Germinal center (tissue), 1 donor: ENCODE measurements around the gene ADI1.
A peak's percentile ranks its signal among the peaks of the same experiment; 100 is the strongest.
"Not testable (repeated sequence)": the region's sequence is repeated elsewhere in the genome, so short reads cannot be mapped to it uniquely, and the experiment has no call there.

ENCODE experiments used
- DNase-seq: peaks from one replicate; pipeline ENCODE4 v3.0.0; 2012; ENCODE audit warnings: mixed read lengths, low spot score

ADI1 gene

GRCh38 chr2:3529316-3530025, 10.1 kb upstream of the ADI1 start:
- no peak for DNase-seq

GRCh38 chr2:3527886-3528785, 8.8 kb upstream of the ADI1 start:
- DNase-seq: no peak

- DNase-seq: no peak
Measured at GRCh38 chr2:3526871-3527270, 7.5 kb upstream of the ADI1 start.

- no peak for DNase-seq
Measured at GRCh38 chr2:3523551-3524041, 4.3 kb upstream of the ADI1 start.

- DNase-seq: no peak
Measured at GRCh38 chr2:3522961-3523421, 3.7 kb upstream of the ADI1 start.

GRCh38 chr2:3520591-3520990, 1.3 kb upstream of the ADI1 start:
- no peak for DNase-seq

- peak; percentile 100 for DNase-seq
Measured at GRCh38 chr2:3518496-3519254, 656 bp downstream of the ADI1 start.

GRCh38 chr2:3517948-3518495, 1.3 kb downstream of the ADI1 start:
- DNase-seq: no peak

- DNase-seq: no peak
Measured at GRCh38 chr2:3516831-3517230, 2.5 kb downstream of the ADI1 start.

- not testable (repeated sequence) for DNase-seq
Measured at GRCh38 chr2:3515438-3515837, 3.9 kb downstream of the ADI1 start.

- no peak for DNase-seq
Measured at GRCh38 chr2:3513026-3513810, 6.1 kb downstream of the ADI1 start.

- no peak for DNase-seq
Measured at GRCh38 chr2:3512086-3512485, 7.2 kb downstream of the ADI1 start.

GRCh38 chr2:3505771-3506170, 13.6 kb downstream of the ADI1 start:
- no peak for DNase-seq

GRCh38 chr2:3504741-3505140, 14.6 kb downstream of the ADI1 start:
- DNase-seq: no peak

GRCh38 chr2:3503483-3503882, 15.8 kb downstream of the ADI1 start:
- no peak for DNase-seq

GRCh38 chr2:3503046-3503445, 16.3 kb downstream of the ADI1 start:
- DNase-seq: no peak

- DNase-seq: no peak
Measured at GRCh38 chr2:3500326-3500899, 18.9 kb downstream of the ADI1 start.

GRCh38 chr2:3498783-3499394, 20.4 kb downstream of the ADI1 start:
- no peak for DNase-seq

- DNase-seq: not testable (repeated sequence)
Measured at GRCh38 chr2:3496708-3497080, 22.6 kb downstream of the ADI1 start.

- no peak for DNase-seq
Measured at GRCh38 chr2:3494984-3495666, 24.2 kb downstream of the ADI1 start.
